ENCODE measurements around the gene STAM2.
A peak's percentile ranks its signal among the peaks of the same experiment; 100 is the strongest.
"Not testable (repeated sequence)": the region's sequence is repeated elsewhere in the genome, so short reads cannot be mapped to it uniquely, and the experiment has no call there.

Gene STAM2

DNA sequence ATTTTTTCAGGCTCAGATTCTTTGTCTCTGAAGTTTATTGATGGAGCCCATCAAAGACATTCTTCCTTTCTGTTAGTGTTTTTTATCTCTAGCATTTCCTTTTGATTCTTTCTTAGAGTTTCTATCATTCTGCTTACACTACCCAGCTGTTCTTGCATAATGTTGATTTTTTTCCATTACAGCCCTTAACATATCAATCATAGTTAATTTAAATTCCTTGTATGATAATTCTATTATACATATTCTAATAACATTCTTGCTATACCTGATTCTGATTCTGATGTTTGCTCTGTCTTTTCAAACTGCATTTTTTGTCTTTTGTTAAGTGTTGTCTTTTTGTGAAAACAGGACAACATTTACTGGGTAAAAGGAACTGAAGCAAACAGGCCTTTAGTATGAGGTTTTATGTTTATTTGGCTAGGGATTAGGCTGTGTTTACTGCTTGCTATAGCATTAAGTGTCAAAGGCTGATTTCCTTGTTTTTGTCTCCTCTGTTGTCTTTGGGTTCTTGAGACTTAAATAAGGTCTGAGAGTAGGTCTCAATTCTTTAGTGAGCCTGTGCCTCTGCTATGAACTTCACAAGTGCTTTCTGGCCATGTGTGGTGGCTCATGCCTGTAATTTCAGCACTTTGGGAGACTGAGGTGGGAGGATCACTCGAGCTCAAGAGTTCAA is 8.0 kb upstream of the STAM2 start:
- no peak overlapping the region for H3K27ac ChIP-seq
- no peak for DNase-seq (ENCODE audit: low spot score)
- H3K4me3 ChIP-seq = no peak overlapping the region
- TF ChIP-seq, protein P1, sequence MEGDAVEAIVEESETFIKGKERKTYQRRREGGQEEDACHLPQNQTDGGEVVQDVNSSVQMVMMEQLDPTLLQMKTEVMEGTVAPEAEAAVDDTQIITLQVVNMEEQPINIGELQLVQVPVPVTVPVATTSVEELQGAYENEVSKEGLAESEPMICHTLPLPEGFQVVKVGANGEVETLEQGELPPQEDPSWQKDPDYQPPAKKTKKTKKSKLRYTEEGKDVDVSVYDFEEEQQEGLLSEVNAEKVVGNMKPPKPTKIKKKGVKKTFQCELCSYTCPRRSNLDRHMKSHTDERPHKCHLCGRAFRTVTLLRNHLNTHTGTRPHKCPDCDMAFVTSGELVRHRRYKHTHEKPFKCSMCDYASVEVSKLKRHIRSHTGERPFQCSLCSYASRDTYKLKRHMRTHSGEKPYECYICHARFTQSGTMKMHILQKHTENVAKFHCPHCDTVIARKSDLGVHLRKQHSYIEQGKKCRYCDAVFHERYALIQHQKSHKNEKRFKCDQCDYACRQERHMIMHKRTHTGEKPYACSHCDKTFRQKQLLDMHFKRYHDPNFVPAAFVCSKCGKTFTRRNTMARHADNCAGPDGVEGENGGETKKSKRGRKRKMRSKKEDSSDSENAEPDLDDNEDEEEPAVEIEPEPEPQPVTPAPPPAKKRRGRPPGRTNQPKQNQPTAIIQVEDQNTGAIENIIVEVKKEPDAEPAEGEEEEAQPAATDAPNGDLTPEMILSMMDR (IDR thresholded peaks at IDR 0.05) = no peak

DNA sequence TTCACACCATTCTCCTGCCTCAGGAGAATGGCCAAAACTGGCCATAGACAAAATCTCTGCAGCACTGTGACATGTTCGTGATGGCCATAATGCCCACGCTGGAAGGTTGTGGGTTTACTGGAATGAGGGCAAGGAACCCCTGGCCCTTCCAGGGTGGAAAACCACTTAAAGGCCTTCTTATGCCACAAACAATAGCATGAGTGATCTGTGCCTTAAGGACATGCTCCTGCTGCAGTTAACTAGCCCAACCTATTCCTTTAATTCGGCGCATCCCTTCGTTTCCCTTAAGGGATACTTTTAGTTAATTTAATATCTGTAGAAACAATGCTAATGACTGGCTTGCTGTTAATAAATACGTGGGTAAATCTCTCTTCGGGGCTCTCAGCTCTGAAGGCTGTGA is 2.1 kb upstream of the STAM2 start:
- not testable (repeated sequence) for DNase-seq (ENCODE audit: low spot score); H3K4me3 ChIP-seq; H3K27ac ChIP-seq

DNA sequence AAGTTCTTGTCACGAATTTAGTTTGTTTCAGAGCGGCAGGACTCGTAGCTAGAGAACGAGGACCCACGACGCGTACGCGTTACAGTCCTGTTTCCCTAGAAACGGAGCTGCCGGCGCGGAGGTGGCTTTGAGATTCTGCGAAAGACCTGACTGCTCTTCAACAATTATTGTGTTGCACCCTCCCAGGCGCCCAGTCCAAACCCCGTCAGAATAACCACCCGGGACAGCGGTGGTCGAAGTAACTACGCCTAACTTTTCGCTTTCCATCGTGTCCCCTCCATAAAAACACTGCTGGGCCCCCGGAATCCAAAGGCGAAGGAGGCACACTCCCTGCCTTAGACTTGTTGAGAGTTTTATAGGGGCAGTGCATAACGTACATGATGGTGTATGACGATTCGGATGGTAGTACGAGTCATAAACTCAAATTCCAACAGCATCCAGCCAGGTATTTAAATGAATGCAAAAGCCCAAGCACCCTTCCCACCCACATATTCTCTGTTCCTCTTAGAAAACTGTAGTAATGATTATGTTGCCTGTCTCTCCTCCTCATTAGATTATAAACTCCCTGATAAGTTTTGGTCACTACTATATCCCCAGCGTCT is 651 bp upstream of the STAM2 start:
- H3K4me3 ChIP-seq = peak overlapping the region; percentile 95
- H3K27ac ChIP-seq = peak overlapping the region; percentile 91 to 99
- TF ChIP-seq, protein P1 (IDR thresholded peaks at IDR 0.05) = peak; percentile 11
- no peak for DNase-seq (ENCODE audit: low spot score)

DNA sequence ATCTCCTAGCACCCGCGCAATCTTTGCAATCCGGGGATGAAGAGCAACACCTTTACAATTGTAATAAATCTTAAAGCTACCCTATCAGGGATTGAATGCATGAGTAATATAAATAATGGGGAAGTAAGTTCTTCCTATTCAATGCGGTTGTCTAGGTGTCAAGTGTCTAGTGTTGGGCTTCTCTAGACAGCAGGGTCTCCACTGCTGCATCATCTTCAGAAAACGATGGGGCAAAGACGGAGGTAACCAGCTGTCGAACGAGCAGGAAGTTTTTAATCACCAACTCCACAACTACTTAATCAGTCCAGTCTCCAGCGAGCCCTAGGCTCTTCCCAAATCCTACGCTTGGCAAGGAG is 573 bp downstream of the STAM2 start:
- H3K4me3 ChIP-seq = peak overlapping the region; percentile 95
- no peak for DNase-seq (ENCODE audit: low spot score)
- TF ChIP-seq, protein P1 (IDR thresholded peaks at IDR 0.05) = no peak
- peak overlapping the region; percentile 91 to 99 for H3K27ac ChIP-seq

DNA sequence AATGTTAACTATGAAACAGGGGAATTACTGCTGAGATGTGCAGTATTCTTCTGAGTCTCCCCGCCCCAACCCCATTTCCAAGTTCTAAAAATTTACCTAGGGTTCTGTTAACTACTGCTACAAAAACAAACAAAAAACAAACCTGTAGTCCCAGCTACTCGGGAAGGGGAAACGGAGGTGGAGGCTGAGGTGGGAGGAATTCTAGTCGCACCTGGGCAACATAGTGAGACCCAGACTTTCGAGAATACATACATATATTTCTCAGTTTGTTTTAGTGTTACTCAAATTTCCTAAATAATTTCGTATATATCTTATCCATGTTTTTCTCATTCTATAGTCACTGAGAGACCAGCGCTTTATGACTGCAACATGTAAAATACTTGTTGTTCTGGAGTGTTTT is 989 bp downstream of the STAM2 start:
- Histone ChIP-seq H3K4me3 (peak overlapping the region; percentile 95), H3K27ac (peak overlapping the region; percentile 91 to 99)
- no peak for DNase-seq (ENCODE audit: low spot score)
- TF ChIP-seq, protein P1 (IDR thresholded peaks at IDR 0.05) = no peak

DNA sequence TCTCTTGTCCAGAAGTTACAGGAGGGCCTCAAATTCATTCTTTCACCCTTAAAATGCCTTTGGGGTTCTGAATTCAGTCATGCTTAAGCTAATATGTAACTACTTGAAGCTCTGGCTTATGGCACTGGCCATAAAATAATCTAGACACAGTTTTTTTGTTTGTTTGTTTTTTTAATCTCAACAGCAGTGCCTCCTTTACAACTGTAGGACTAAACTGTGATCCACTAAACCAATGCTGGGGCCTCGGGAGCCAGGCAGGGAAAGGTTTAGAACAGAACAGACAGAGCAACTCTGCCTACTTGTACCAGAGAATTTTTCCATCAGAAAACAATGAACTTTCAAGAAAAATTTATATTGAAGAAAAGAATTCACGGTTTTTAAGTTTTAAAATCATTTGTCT is 1.7 kb downstream of the STAM2 start:
- Histone ChIP-seq H3K27ac (no peak overlapping the region), H3K4me3 (peak overlapping the region; percentile 95)
- TF ChIP-seq, protein P1 (IDR thresholded peaks at IDR 0.05) = no peak
- no peak for DNase-seq (ENCODE audit: low spot score)

DNA sequence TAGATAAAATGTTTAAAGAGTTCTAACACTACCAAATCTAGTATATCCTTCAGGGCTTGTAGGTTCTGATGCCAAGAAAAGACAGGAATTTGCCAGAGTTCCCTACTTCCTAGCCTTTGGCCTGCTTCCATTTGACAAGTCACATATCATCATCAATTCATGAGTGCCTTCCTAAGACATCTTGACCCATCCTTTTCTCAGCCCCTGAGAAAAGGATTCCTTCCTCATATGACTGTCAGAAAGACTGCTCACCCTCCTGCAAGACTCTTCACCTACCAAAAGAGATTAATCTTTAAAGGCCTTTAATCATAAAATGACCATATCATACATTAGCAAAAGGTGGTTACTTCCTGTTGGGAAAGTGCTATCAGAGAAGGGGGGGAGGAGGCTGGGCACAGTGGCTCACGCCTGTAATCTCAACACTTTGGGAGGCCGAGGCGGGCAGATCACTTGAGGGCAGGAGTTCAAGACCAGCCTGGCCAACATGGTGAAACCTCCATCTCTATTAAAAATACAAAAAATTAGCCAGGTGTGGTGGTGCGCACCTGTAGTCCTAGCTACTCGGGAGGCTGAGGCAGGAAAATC is 3.3 kb downstream of the STAM2 start:
- H3K4me3 ChIP-seq = not testable (repeated sequence)

DNA sequence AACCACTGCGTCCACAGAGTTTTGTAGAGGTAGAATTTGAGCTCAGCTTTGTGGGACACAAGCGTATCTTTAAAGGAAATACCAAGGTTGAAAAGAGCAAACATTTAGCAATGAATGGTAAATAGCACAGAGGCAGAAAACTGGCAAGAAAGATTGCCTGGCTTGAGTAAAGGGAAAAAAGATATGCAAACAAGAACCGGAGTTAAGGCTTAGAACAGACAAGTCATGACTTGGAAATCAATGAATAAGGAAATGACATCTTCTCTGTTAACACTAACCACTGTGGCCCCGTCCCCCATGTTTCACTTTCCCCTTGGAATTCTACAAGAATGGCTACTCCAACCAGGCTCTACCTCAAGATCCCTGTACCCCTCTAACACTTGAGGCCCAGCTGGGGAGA is 3.8 kb downstream of the STAM2 start:
- Histone ChIP-seq H3K4me3 (no peak overlapping the region), H3K27ac (peak overlapping the region; percentile 17 to 28)
- DNase-seq (ENCODE audit: low spot score) = no peak
- TF ChIP-seq, protein P1 (IDR thresholded peaks at IDR 0.05) = no peak

More for the DNA sequence above, 3.3 kb downstream of the STAM2 start:
- peak overlapping the region; percentile 26 to 28 for H3K27ac ChIP-seq
- not testable (repeated sequence) for DNase-seq (ENCODE audit: low spot score)

DNA sequence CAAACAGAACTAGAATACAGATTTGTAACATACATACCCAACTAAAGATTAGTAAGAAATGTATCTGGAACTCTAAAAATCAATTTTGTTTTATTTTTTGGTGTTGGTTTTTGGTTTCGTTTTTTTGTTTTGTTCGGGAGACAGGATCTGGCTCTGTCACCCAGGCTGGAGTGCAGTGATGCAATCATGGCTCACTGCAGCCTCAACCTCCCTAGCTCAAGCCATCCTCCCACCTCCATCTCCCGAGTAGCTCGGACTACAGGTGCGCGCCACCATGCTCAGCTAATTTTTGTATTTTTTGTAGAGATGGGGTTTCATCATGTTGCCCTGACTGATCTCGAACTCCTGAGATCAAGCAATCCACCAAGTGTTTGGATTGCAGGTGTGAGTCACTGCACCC is 6.4 kb downstream of the STAM2 start:
- not testable (repeated sequence) for H3K27ac ChIP-seq; DNase-seq (ENCODE audit: low spot score); H3K4me3 ChIP-seq

DNA sequence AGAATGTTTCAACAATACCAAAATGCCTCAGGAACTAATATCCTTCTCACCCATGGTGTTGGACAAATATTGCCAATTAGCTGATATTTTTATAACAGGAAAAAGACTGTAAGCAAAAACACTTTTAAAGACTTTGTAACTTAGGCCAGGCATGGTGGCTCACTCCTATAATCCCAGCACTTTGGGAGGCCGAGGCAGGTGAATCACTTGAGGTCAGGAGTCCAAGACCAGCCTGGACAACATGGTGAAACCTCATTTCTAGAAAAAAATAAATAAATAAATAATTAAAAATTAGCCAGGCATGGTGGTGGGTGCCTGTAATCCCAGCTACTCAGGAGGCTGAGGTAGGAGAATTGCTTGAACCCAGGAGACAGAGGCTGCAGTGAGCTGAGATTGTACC is 8.1 kb downstream of the STAM2 start:
- peak overlapping the region in 1 of 2 donors; percentile 37 for H3K27ac ChIP-seq
- DNase-seq (ENCODE audit: low spot score) = not testable (repeated sequence)
- H3K4me3 ChIP-seq = peak overlapping the region; percentile 23
